Measurements from ENCODE around the gene L3MBTL4. TPM values are rescaled to one million over a fixed set of nuclear protein-coding genes. Genes with fewer than 3 reads are reported as not detected.

The L3MBTL4 gene
- total RNA-seq, 2 experiments from 2014 or later: not detected

DNA sequence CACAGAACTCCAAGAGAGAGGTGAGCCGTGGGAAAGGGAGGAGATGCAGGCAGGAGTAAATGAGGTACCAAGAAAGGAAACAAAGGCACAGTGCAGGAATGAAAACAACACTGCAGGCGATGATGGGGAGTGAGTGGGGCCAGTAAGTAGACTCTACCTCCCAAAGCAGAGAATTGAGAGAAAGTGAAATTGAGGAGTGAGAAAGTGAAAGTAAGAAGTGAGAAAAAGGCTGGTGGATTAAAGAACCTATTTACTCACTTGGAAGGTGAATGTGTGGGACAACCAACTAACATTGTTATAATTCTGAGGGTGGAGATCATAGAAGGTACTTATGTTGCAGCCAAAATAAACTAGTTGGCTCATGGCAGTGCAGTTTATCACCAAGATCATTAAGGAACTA, 326.3 kb downstream of the L3MBTL4 start:
- DNase-seq (ENCODE audit: low spot score): no peak
- no TSS peak for BruUV-seq (replicated peaks)
- Histone ChIP-seq H3K9me2 (ENCODE audit: insufficient read depth, low read length) (no peaks in the 10 kb centered on the region), H3K9me3 (ENCODE audit: low read length) (no peaks in the 10 kb centered on the region), H3K4me3 (ENCODE audit: low read depth, low read length, poor library complexity, severe bottlenecking) (no peak overlapping the region), H3K4me1 (ENCODE audit: insufficient read depth, low read length, poor library complexity, severe bottlenecking) (no peaks in the 10 kb centered on the region), H2AFZ (ENCODE audit: low read length) (no peak overlapping the region), H3K27ac (ENCODE audit: low read depth, low read length, poor library complexity, severe bottlenecking) (no peak overlapping the region), H4K20me1 (ENCODE audit: insufficient read depth, low read length) (no peaks in the 10 kb centered on the region), H3K79me2 (ENCODE audit: insufficient read depth, low read depth, low read length) (no peaks in the 10 kb centered on the region), H3K36me3 (ENCODE audit: insufficient read depth, low read length) (no peaks in the 10 kb centered on the region), H3K4me2 (ENCODE audit: low read length) (no peak overlapping the region)
- TF ChIP-seq, protein P1, sequence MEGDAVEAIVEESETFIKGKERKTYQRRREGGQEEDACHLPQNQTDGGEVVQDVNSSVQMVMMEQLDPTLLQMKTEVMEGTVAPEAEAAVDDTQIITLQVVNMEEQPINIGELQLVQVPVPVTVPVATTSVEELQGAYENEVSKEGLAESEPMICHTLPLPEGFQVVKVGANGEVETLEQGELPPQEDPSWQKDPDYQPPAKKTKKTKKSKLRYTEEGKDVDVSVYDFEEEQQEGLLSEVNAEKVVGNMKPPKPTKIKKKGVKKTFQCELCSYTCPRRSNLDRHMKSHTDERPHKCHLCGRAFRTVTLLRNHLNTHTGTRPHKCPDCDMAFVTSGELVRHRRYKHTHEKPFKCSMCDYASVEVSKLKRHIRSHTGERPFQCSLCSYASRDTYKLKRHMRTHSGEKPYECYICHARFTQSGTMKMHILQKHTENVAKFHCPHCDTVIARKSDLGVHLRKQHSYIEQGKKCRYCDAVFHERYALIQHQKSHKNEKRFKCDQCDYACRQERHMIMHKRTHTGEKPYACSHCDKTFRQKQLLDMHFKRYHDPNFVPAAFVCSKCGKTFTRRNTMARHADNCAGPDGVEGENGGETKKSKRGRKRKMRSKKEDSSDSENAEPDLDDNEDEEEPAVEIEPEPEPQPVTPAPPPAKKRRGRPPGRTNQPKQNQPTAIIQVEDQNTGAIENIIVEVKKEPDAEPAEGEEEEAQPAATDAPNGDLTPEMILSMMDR (conservative IDR thresholded peaks at IDR 0.05; ENCODE audit: low read length): no peak
- TF ChIP-seq EZH2phosphoT487 (IDR thresholded peaks at IDR 0.05; ENCODE audit: borderline replicate concordance, low read depth, low read length): no peak
- POLR2A ChIA-PET: no interaction called here
- CTCF ChIA-PET (ENCODE audit: unreplicated experiment): no interaction called here
- intact Hi-C loops (cut with micrococcal nuclease; ENCODE audit: unreplicated experiment): no loop called here

DNA sequence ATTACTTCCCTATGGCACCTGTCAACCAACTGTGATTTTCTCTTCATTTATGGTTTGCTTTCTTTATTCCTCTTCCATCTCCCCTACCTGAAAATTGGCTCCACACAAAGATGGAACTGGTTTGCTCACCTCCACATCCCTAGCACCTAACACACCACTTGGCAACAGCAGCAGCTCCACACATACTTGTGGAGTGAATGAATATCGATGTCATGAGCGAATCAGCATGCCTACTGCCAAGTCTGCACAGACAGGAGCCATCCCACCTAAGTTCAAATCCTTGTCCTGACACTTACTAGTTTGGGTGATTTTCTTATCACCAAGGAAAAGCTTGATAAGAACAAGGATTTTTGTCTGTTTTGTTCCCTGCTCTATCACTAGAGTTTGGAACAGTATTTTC, 328.0 kb downstream of the L3MBTL4 start:
- Histone ChIP-seq H3K27ac (ENCODE audit: low read depth, low read length, poor library complexity, severe bottlenecking) (no peak overlapping the region), H3K9me2 (ENCODE audit: insufficient read depth, low read length) (no peaks in the 10 kb centered on the region), H3K4me1 (ENCODE audit: insufficient read depth, low read length, poor library complexity, severe bottlenecking) (no peaks in the 10 kb centered on the region), H2AFZ (ENCODE audit: low read length) (no peak overlapping the region), H3K36me3 (ENCODE audit: insufficient read depth, low read length) (no peaks in the 10 kb centered on the region), H4K20me1 (ENCODE audit: insufficient read depth, low read length) (no peaks in the 10 kb centered on the region), H3K4me3 (ENCODE audit: low read depth, low read length, poor library complexity, severe bottlenecking) (no peak overlapping the region), H3K4me2 (ENCODE audit: low read length) (no peak overlapping the region), H3K79me2 (ENCODE audit: insufficient read depth, low read depth, low read length) (no peaks in the 10 kb centered on the region), H3K9me3 (ENCODE audit: low read length) (no peaks in the 10 kb centered on the region)
- no peak for DNase-seq (ENCODE audit: low spot score)
- CTCF ChIA-PET (ENCODE audit: unreplicated experiment): no interaction called here
- BruUV-seq (replicated peaks): no TSS peak
- intact Hi-C loops (cut with micrococcal nuclease; ENCODE audit: unreplicated experiment): no loop called here
- TF ChIP-seq, protein P1 (conservative IDR thresholded peaks at IDR 0.05; ENCODE audit: low read length): no peak
- TF ChIP-seq EZH2phosphoT487 (IDR thresholded peaks at IDR 0.05; ENCODE audit: borderline replicate concordance, low read depth, low read length): no peak
- POLR2A ChIA-PET: interaction anchor here (0.5 kb wide), 1 partner anchor 9 kb away, joined by 4 read pairs; no protein-coding TSS in a partner anchor

DNA sequence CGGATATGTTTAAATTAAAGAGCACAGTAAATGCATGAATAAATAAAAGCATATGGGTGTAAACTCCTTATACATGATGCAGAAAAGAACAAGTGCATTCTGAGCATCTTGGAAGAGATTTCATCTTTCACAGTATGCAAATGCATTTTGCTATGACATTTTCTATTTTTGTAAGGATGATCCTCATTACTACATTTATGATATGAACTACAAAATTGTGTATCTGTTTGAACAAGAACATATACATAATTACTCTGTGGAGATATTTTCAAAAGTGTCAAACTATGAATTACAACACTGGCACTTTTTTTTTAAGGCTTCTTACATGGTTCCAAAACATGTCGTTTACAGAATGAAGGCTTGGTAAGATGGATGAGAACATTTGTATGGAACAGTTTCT, 335.3 kb downstream of the L3MBTL4 start:
- POLR2A ChIA-PET: interaction anchor here (0.6 kb wide), 1 partner anchor 9 kb away, joined by 3 read pairs; no protein-coding TSS in a partner anchor
- Histone ChIP-seq H4K20me1 (ENCODE audit: insufficient read depth, low read length) (no peaks in the 10 kb centered on the region), H3K79me2 (ENCODE audit: insufficient read depth, low read depth, low read length) (no peaks in the 10 kb centered on the region), H3K4me3 (ENCODE audit: low read depth, low read length, poor library complexity, severe bottlenecking) (no peak overlapping the region), H3K4me1 (ENCODE audit: insufficient read depth, low read length, poor library complexity, severe bottlenecking) (no peaks in the 10 kb centered on the region), H2AFZ (ENCODE audit: low read length) (no peak overlapping the region), H3K27ac (ENCODE audit: low read depth, low read length, poor library complexity, severe bottlenecking) (no peak overlapping the region), H3K9me2 (ENCODE audit: insufficient read depth, low read length) (no peaks in the 10 kb centered on the region), H3K4me2 (ENCODE audit: low read length) (no peak overlapping the region), H3K9me3 (ENCODE audit: low read length) (no peaks in the 10 kb centered on the region), H3K36me3 (ENCODE audit: insufficient read depth, low read length) (no peaks in the 10 kb centered on the region)
- no peak for TF ChIP-seq EZH2phosphoT487 (IDR thresholded peaks at IDR 0.05; ENCODE audit: borderline replicate concordance, low read depth, low read length)
- TF ChIP-seq, protein P1 (conservative IDR thresholded peaks at IDR 0.05; ENCODE audit: low read length): no peak
- intact Hi-C loops (cut with micrococcal nuclease; ENCODE audit: unreplicated experiment): no loop called here
- BruUV-seq (replicated peaks): no TSS peak
- no peak for DNase-seq (ENCODE audit: low spot score)
- CTCF ChIA-PET (ENCODE audit: unreplicated experiment): no interaction called here
